Activated CD8-positive, alpha-beta T cell treated with anti-CD3 and anti-CD28 coated beads for 36 hours (primary cell): ENCODE data around the gene B4GAT1. TPM values are rescaled to one million over a fixed set of nuclear protein-coding genes. Genes with fewer than 3 reads are reported as not detected.
A peak's percentile ranks its signal among the peaks of the same experiment; 100 is the strongest.

Experiments used
- ATAC-seq: fragments of 200-7000 bp; cut with Tn5 transposase; one replicate; pipeline ENCODE4 v1.10.0; 2021; ENCODE audit warnings: mild to moderate bottlenecking, moderate library complexity
- CTCF ChIA-PET: fragments of 350-600 bp; sonication (Branson Sonifier 250); formaldehyde crosslinking; loops from one replicate; lab custom pipeline; 2021; ENCODE audit warnings: antibody characterized with exemption; lab: Charles Lee
- POLR2A ChIA-PET: fragments of 350-600 bp; sonication (Branson Sonifier 250); formaldehyde crosslinking; loops from one replicate; lab custom pipeline; 2021; ENCODE audit warnings: antibody characterized with exemption; lab: Charles Lee
- DNase-seq: peaks from one replicate; pipeline ENCODE4 v3.0.0-alpha.2; 2020
- H3K27ac Mint-ChIP-seq: one replicate; pipeline ENCODE4 v1.8.0; 2021; ENCODE audit warnings: mild to moderate bottlenecking, mixed read lengths
- H3K27me3 Mint-ChIP-seq: one replicate; pipeline ENCODE4 v1.8.0; 2021; ENCODE audit warnings: mixed read lengths
- H3K36me3 Mint-ChIP-seq: one replicate; pipeline ENCODE4 v1.8.0; 2021; ENCODE audit warnings: low read depth, mixed read lengths
- H3K4me1 Mint-ChIP-seq: one replicate; pipeline ENCODE4 v1.8.0; 2021; ENCODE audit warnings: low read depth, mixed read lengths
- H3K4me3 Mint-ChIP-seq: one replicate; pipeline ENCODE4 v1.8.0; 2021; ENCODE audit warnings: mild to moderate bottlenecking, moderate library complexity, mixed read lengths
- H3K9me3 Mint-ChIP-seq: one replicate; pipeline ENCODE4 v1.8.0; 2021; ENCODE audit warnings: mixed read lengths
- intact Hi-C: fragments of 100-400 bp; cut with micrococcal nuclease; formaldehyde crosslinking; loops from one replicate; pipeline ENCODE4 v1.10.0; 2022
- total RNA-seq, 2 experiments: library from RNA; stranded (reverse); gene quantifications; one replicate each; pipeline ENCODE4 v1.2.3, GENCODE V29; 2021
- TF ChIP-seq, protein P1 (sequence below): fragments of 200-600 bp; IDR thresholded peaks from one replicate; pipeline ENCODE4 v1.8.0; 2022; ENCODE audit warnings: antibody characterized with exemption, mild to moderate bottlenecking

B4GAT1 gene
- total RNA-seq, 2 experiments from 2014 or later, result 9.4 to 9.5 TPM

DNA sequence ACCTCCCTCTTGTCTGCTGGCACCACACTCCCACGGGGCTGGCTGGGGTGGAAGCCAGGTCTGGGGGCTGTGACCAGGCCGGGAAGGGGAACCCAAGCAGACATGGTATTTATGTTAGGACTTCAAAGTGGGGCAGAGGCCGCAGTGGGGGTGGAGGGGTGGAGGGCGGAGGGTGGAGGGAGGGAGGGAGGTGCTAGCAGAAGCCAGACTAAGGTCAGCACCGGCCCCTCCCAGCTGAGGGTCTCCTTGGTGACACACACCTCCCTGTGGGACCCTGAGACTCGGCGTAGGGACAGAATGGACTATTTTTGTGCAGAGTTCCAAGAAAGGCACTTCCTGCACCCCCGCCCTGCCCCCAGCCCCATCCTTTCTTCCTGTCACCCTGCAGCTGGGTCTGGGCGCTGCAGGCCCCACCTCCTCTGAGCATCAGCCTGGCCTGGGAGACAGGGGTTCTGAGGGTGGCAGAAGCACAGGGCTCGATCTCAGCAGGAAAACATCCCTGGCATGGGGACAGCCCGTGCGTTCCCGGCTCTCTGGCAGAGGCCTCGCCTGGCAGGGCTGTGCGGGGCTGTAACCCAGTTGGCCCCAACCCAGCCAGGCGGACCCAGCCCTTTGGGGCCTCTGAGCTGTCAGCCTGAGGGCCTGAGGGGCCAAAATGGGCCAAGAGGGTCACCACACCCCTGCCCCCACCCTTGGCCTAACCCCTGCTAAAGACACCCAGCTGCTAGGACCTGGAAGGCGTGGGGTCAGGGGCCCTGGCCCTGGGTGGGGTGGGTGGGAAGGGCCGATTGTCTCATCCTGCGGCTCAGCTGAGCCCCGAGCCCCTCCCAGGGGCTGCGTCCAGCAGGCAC lies 20.9 kb downstream of the B4GAT1 start:
- no peaks in the 10 kb centered on the region for H3K36me3 Mint-ChIP-seq
- POLR2A ChIA-PET, result interaction anchor here (0.6 to 2.4 kb wide), 6 partner anchors 9 to 20 kb away, joined by 3 to 21 read pairs (median 6); partner anchors contain the start of genes CD248 and RIN1
- DNase-seq, result peak; percentile 85
- H3K4me3 Mint-ChIP-seq, result peak overlapping the region; percentile 15
- H3K9me3 Mint-ChIP-seq, result no peaks in the 10 kb centered on the region
- CTCF ChIA-PET, result interaction anchor here (1.0 to 3.7 kb wide), 8 partner anchors 9 to 62 kb away, joined by 3 to 39 read pairs (median 5); partner anchors contain the start of genes CD248, RIN1 and YIF1A
- peaks cover 59% of the 10 kb centered on the region for H3K4me1 Mint-ChIP-seq
- intact Hi-C loops, result no loop called here
- TF ChIP-seq, protein P1, sequence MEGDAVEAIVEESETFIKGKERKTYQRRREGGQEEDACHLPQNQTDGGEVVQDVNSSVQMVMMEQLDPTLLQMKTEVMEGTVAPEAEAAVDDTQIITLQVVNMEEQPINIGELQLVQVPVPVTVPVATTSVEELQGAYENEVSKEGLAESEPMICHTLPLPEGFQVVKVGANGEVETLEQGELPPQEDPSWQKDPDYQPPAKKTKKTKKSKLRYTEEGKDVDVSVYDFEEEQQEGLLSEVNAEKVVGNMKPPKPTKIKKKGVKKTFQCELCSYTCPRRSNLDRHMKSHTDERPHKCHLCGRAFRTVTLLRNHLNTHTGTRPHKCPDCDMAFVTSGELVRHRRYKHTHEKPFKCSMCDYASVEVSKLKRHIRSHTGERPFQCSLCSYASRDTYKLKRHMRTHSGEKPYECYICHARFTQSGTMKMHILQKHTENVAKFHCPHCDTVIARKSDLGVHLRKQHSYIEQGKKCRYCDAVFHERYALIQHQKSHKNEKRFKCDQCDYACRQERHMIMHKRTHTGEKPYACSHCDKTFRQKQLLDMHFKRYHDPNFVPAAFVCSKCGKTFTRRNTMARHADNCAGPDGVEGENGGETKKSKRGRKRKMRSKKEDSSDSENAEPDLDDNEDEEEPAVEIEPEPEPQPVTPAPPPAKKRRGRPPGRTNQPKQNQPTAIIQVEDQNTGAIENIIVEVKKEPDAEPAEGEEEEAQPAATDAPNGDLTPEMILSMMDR, result no peak
- peak; percentile 70 for ATAC-seq
- no peaks in the 10 kb centered on the region for H3K27me3 Mint-ChIP-seq
- H3K27ac Mint-ChIP-seq, result peak overlapping the region; percentile 84

DNA sequence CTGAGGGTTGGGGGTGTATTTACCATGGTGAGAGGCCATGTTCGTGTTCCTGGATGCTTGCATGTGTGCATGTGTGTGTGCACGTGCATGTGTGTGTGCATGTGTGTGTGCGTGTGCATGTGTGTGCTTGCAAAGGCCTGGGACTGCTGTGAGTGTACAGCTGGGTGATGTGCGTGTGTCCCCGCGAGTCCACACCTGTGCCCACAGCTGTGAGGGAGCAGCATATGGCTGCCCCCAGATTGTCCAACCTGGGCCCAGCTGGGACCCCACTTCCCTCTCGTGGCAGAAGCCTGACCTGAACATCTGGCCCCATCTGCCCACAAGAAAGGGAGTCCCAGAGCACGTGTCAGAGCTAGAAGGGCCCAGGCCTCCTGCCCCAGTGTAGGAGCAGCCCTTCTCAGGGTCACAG lies 22.2 kb downstream of the B4GAT1 start:
- intact Hi-C loops, result no loop called here
- DNase-seq (peak; percentile 32), ATAC-seq (no peak)
- peak overlapping the region; percentile 84 for H3K27ac Mint-ChIP-seq
- peaks cover 1% of the 10 kb centered on the region for H3K9me3 Mint-ChIP-seq
- H3K4me1 Mint-ChIP-seq, result peaks cover 59% of the 10 kb centered on the region
- TF ChIP-seq, protein P1, result no peak
- ChIA-PET POLR2A (interaction anchor here (1.6 to 2.4 kb wide), 3 partner anchors 13 to 44 kb away, joined by 4 to 21 read pairs (median 6); no protein-coding TSS in a partner anchor), CTCF (interaction anchor here (3.7 kb wide), 1 partner anchor 14 kb away, joined by 39 read pairs; no protein-coding TSS in a partner anchor)
- no peak overlapping the region for H3K4me3 Mint-ChIP-seq
- H3K27me3 Mint-ChIP-seq, result no peaks in the 10 kb centered on the region
- H3K36me3 Mint-ChIP-seq, result peaks cover 1% of the 10 kb centered on the region

DNA sequence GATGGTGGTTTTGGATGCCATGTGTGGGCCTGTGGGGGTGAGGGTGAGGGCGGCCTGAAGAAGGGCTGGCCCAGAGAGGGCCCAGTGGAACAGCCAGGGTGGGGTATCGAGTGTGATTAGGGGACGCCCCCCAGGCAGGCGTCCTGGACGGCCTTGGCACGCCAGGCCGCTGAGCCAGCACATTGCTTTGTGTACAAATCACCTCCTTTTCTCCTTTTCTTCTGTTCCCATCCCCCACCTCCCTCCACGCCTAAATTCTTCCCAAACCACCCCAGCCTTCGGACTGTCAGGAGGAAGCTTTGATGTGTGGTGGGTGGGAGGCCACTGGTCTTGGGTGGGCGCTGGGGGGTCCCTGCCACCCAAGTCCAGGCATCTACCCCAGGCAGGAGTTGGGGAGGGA lies 22.8 kb downstream of the B4GAT1 start:
- TF ChIP-seq, protein P1, result no peak
- H3K36me3 Mint-ChIP-seq, result peaks cover 5% of the 10 kb centered on the region
- ChIA-PET POLR2A (interaction anchor here (1.0 to 1.6 kb wide), 2 partner anchors 11 to 44 kb away, joined by 4 to 5 read pairs; no protein-coding TSS in a partner anchor), CTCF (interaction anchor here (3.7 kb wide), 1 partner anchor 13 kb away, joined by 39 read pairs; no protein-coding TSS in a partner anchor)
- intact Hi-C loops, result no loop called here
- no peaks in the 10 kb centered on the region for H3K27me3 Mint-ChIP-seq
- DNase-seq, result no peak
- H3K4me1 Mint-ChIP-seq, result peaks cover 62% of the 10 kb centered on the region
- H3K27ac Mint-ChIP-seq, result peak overlapping the region; percentile 30
- no peak for ATAC-seq
- no peak overlapping the region for H3K4me3 Mint-ChIP-seq
- peaks cover 6% of the 10 kb centered on the region for H3K9me3 Mint-ChIP-seq

DNA sequence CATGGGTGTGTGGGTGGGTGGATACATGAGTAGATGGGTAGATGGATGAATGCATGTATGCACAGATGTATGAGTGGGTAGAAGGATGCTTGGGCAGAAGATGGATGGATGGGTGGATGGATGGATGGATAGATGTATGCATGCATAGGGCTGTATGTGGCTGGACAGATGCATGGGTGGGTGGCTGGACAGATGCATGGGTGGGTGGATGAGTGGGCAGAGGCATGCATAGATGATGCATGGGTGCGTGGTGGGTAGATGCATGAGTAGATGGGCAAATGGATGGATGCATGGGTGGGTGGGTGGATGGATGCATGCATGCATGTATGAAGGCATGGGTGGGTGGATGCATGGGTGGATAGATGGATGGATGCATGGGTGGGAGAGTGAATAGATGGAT lies 23.7 kb downstream of the B4GAT1 start:
- Mint-ChIP-seq H3K36me3 (peaks cover 5% of the 10 kb centered on the region), H3K27me3 (no peaks in the 10 kb centered on the region), H3K4me1 (peaks cover 67% of the 10 kb centered on the region), H3K27ac (no peak overlapping the region), H3K4me3 (no peak overlapping the region), H3K9me3 (peaks cover 6% of the 10 kb centered on the region)
- TF ChIP-seq, protein P1, result no peak
- intact Hi-C loops, result no loop called here
- ATAC-seq (no peak), DNase-seq (no peak)
- CTCF ChIA-PET, result interaction anchor here (3.7 kb wide), 1 partner anchor 12 kb away, joined by 39 read pairs; no protein-coding TSS in a partner anchor
- POLR2A ChIA-PET, result interaction anchor here (1.0 to 1.6 kb wide), 2 partner anchors 10 to 43 kb away, joined by 4 to 5 read pairs; no protein-coding TSS in a partner anchor
